Ishikawa (cell line): ENCODE measurements around the gene KAT6B.

Experiments used
- CEBPB ChIP-seq: IDR thresholded peaks from 2 replicates; pipeline ENCODE4 v1.6.1; 2012
- CREB1 ChIP-seq: IDR thresholded peaks from 2 replicates; pipeline ENCODE4 v1.6.1; 2012; ENCODE audit warnings: low read depth
- EGR1 ChIP-seq: IDR thresholded peaks from 2 replicates; pipeline ENCODE4 v1.6.1; 2012
- EP300 ChIP-seq: IDR thresholded peaks from 2 replicates; pipeline ENCODE4 v1.6.1; 2012; ENCODE audit warnings: borderline replicate concordance
- FOXM1 ChIP-seq: IDR thresholded peaks from 2 replicates; pipeline ENCODE4 v1.6.1; 2012; ENCODE audit warnings: low read depth, borderline replicate concordance
- MAX ChIP-seq: IDR thresholded peaks from 2 replicates; pipeline ENCODE4 v1.6.1; 2012
- NFIC ChIP-seq: IDR thresholded peaks from 2 replicates; pipeline ENCODE4 v1.6.1; 2012
- RAD21 ChIP-seq: IDR thresholded peaks from 2 replicates; pipeline ENCODE4 v1.6.1; 2012; ENCODE audit warnings: low read depth
- REST ChIP-seq: IDR thresholded peaks from 2 replicates; pipeline ENCODE4 v1.6.1; 2012; ENCODE audit warnings: low read depth, mild to moderate bottlenecking
- TAF1 ChIP-seq: IDR thresholded peaks from 2 replicates; pipeline ENCODE4 v1.6.1; 2012; ENCODE audit warnings: low read depth, mild to moderate bottlenecking
- TCF12 ChIP-seq: IDR thresholded peaks from 2 replicates; pipeline ENCODE4 v1.6.1; 2012; ENCODE audit warnings: low read depth
- TEAD4 ChIP-seq: IDR thresholded peaks from 2 replicates; pipeline ENCODE4 v1.6.1; 2012
- USF1 ChIP-seq: IDR thresholded peaks from 2 replicates; pipeline ENCODE4 v1.6.1; 2012
- YY1 ChIP-seq: IDR thresholded peaks from 2 replicates; pipeline ENCODE4 v1.6.1; 2012; ENCODE audit warnings: low read depth
- ZBTB7A ChIP-seq: IDR thresholded peaks from 2 replicates; pipeline ENCODE4 v1.6.1; 2012; ENCODE audit warnings: low read depth

KAT6B gene

GRCh38 chr10:75007646-75008045, 181.2 kb downstream of the KAT6B start:
- TF ChIP-seq YY1: no peak
- TF ChIP-seq CREB1: no peak
- TF ChIP-seq CEBPB: no peak
- TF ChIP-seq RAD21: no peak
- no peak for TF ChIP-seq TAF1
- TF ChIP-seq EP300: no peak
- no peak for TF ChIP-seq USF1
- no peak for TF ChIP-seq MAX
- no peak for TF ChIP-seq EGR1
- no peak for TF ChIP-seq REST
- TF ChIP-seq TEAD4: no peak
- no peak for TF ChIP-seq ZBTB7A
- TF ChIP-seq NFIC: no peak
- TF ChIP-seq FOXM1: no peak
- TF ChIP-seq TCF12: no peak

- TF ChIP-seq TCF12 (no peak), TEAD4 (no peak), EGR1 (no peak), MAX (no peak), FOXM1 (no peak)
These were observed 182.6 kb downstream of the KAT6B start for GRCh38 chr10:75008952-75009351.

GRCh38 chr10:75009426-75009825, 183.0 kb downstream of the KAT6B start:
- TF ChIP-seq TCF12 (no peak), ZBTB7A (no peak), EP300 (no peak), RAD21 (no peak), TAF1 (no peak), REST (no peak), EGR1 (no peak), CREB1 (no peak), NFIC (no peak), YY1 (no peak), FOXM1 (no peak)

GRCh38 chr10:75010373-75010772, 184.0 kb downstream of the KAT6B start:
- no peak for TF ChIP-seq FOXM1

GRCh38 chr10:75011221-75011620, 184.8 kb downstream of the KAT6B start:
- TF ChIP-seq REST (no peak), USF1 (no peak), TAF1 (no peak), ZBTB7A (no peak), MAX (no peak), TEAD4 (no peak), RAD21 (no peak), CEBPB (no peak), YY1 (no peak), FOXM1 (no peak), CREB1 (no peak), TCF12 (no peak), EGR1 (no peak), NFIC (no peak), EP300 (no peak)
